HG02642 (cell line): ENCODE results near the gene ABCA8.
"Not testable (repeated sequence)": the region's sequence is repeated elsewhere in the genome, so short reads cannot be mapped to it uniquely, and the experiment has no call there.

ENCODE experiments used
- ATAC-seq: cut with Tn5 transposase; IDR thresholded peaks from one replicate; pipeline ENCODE4 v1.9.1; 2021; ENCODE audit warnings: mild to moderate bottlenecking; ENCODE audit not compliant: unreplicated experiment, poor library complexity

The ABCA8 gene

DNA sequence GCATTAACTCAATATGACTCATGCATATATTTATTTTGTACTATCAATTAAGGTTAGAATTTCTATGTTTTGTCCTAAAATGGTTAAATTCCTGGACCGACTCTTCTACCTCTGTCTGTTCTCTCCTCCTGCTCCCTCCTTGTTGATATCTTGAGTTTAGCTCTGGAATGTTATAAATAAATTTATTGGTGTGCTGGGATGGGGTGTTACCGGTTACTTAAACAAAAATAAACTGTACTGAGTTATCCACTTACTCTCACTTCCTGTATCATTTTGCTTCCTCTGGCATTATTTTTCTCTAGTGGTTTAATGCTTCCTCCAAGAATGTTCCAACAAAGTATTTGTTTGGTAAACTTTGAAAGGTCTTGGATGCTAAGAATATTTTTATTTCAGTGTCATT lies 120.1 kb downstream of the ABCA8 start:
- no peak for ATAC-seq

DNA sequence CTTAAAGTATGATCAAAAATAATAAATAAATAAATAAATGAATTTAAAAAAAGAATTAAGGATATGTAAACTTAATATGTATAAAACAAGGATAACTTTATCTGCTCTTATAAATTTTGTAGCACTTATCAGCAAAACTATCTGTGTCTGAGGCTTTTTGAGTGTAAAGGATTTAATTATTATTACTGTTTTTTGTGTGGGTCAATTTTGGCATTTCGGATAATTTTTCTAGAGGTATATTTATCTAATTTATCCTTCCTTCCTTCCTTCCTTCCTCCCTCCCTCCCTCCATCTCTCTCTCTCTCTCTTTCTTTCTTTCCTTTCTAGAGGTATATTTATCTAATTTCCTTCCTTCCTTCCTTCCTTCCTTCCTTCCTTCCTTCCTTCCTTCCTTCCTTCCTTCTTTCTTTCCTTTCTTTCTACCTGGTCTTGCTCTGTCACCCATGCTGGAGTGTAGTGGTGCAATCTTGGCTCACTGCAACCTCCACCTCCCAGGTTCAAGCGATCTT lies 120.8 kb downstream of the ABCA8 start:
- ATAC-seq: no peak

DNA sequence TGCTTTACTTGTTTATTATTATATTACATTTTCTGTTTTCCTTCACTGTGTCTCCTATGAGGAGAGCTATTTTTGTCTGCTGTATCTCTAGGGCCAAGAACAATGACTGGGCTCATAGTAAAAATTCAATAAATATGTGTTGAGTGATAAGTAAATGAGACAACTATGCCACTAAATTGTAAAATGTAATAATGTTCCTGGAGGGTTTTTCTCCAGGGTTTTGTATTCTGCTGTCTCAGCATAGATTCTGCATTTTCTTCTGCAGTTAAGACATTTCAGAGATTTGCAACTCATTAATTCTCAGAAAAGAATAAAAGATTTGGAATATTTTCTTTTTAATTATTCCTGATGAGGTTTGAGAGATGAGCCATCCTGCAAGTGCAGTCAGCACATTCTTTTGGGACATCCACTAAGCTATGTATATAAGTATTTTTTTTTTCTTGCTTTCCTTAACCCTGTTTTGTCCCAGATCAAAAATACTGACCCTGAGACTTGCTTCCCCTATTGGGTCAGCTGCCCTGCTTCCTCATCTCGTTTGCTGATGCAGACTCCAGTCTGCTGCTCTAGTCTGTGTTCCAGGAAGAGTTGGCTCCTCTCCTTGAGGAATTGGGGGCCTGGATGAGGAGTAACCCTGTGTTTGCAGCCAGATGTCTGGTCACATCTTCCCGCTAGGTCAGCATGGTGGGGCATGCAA lies 122.9 kb downstream of the ABCA8 start:
- ATAC-seq: no peak

GRCh38 chr17:68831170-68831569 lies 124.0 kb downstream of the ABCA8 start:
- ATAC-seq: no peak

DNA sequence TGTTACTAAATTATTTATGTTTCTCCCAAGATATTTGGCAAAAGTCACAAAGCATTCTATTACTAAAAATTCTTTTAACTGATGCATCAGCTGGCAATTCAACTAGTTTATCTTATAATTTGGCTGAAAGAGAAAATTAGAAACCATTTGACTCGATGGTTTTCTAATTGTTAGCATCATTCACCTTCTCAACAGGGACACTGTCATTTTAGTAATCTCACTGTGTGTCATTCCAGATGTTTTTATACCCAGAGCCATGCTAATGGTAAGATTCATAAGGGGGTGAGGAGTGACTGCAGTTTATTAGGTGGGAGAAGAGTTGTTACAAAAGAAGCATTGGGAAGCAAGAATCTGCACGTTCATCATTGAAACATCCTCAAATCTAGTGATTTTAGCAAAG lies 124.9 kb downstream of the ABCA8 start:
- ATAC-seq: no peak

DNA sequence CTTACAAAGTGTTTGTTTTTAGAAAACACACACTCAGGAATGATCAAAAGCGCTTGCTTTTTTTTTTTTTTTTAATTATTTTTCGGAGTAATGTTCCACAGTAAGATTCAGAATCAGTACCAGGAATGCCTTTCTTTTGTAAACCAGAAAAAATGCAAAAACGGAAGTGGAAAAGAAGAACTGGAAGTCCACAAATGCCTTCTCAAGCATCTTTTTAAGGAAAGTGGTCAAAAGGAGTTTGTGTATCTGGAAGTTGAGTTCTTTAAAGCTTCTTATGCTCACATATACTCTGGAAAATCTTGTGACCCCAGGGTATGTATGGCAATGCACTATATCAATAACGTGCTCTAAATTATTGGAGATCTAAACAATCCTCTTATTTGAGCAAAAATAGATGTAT lies 126.0 kb downstream of the ABCA8 start:
- no peak for ATAC-seq

- ATAC-seq: no peak
Observed at GRCh38 chr17:68824707-68825106, 130.5 kb downstream of the ABCA8 start.

GRCh38 chr17:68824185-68824584 lies 131.0 kb downstream of the ABCA8 start:
- ATAC-seq: not testable (repeated sequence)

GRCh38 chr17:68822719-68823289 lies 132.4 kb downstream of the ABCA8 start:
- ATAC-seq: no peak

GRCh38 chr17:68821860-68822696 lies 133.1 kb downstream of the ABCA8 start:
- no peak for ATAC-seq

- no peak for ATAC-seq
Observed at GRCh38 chr17:68820825-68821481, 134.2 kb downstream of the ABCA8 start.

- ATAC-seq: no peak
Observed at GRCh38 chr17:68820476-68820824, 134.7 kb downstream of the ABCA8 start.

- no peak for ATAC-seq
Observed at GRCh38 chr17:68819465-68819864, 135.7 kb downstream of the ABCA8 start.
